ENCODE results near the gene AFF1.
"Not testable (repeated sequence)": the region's sequence is repeated elsewhere in the genome, so short reads cannot be mapped to it uniquely, and the experiment has no call there.

AFF1 gene

GRCh38 chr4:87118826-87119225 is 184.0 kb downstream of the AFF1 start:
- no peak for DNase-seq

- no peak for DNase-seq
Observed at GRCh38 chr4:87120010-87120409, 185.2 kb downstream of the AFF1 start.

GRCh38 chr4:87120411-87121162 is 185.8 kb downstream of the AFF1 start:
- DNase-seq: no peak

- no peak for DNase-seq
Observed at GRCh38 chr4:87121341-87122065, 186.7 kb downstream of the AFF1 start.

GRCh38 chr4:87122252-87122651 is 187.4 kb downstream of the AFF1 start:
- no peak for DNase-seq

GRCh38 chr4:87126056-87126455 is 191.2 kb downstream of the AFF1 start:
- no peak for DNase-seq

GRCh38 chr4:87128006-87128705 is 193.3 kb downstream of the AFF1 start:
- no peak for DNase-seq

GRCh38 chr4:87129681-87130080 is 194.9 kb downstream of the AFF1 start:
- DNase-seq: no peak

- DNase-seq: no peak
Observed at GRCh38 chr4:87130985-87131703, 196.3 kb downstream of the AFF1 start.

GRCh38 chr4:87132035-87132434 is 197.2 kb downstream of the AFF1 start:
- DNase-seq: no peak

- DNase-seq: no peak
Observed at GRCh38 chr4:87133183-87133582, 198.4 kb downstream of the AFF1 start.

GRCh38 chr4:87134122-87134521 is 199.3 kb downstream of the AFF1 start:
- no peak for DNase-seq

GRCh38 chr4:87141428-87141827 is 206.6 kb downstream of the AFF1 start:
- DNase-seq: no peak

- DNase-seq: no peak
Observed at GRCh38 chr4:87144356-87144755, 209.5 kb downstream of the AFF1 start.

GRCh38 chr4:87145934-87146333 is 211.1 kb downstream of the AFF1 start:
- DNase-seq: not testable (repeated sequence)

- DNase-seq: no peak
Observed at GRCh38 chr4:87147116-87147515, 212.3 kb downstream of the AFF1 start.

- DNase-seq: peak; percentile 64
Observed at GRCh38 chr4:87150498-87151261, 215.9 kb downstream of the AFF1 start.

- no peak for DNase-seq
Observed at GRCh38 chr4:87151730-87152129, 216.9 kb downstream of the AFF1 start.

GRCh38 chr4:87152310-87153041 is 217.7 kb downstream of the AFF1 start:
- DNase-seq: no peak

- no peak for DNase-seq
Observed at GRCh38 chr4:87153078-87153870, 218.5 kb downstream of the AFF1 start.

- no peak for DNase-seq
Observed at GRCh38 chr4:87165892-87166291, 231.1 kb downstream of the AFF1 start.
